ENCODE measurements around the gene RNF144A.

- TF ChIP-seq NRF1 (IDR thresholded peaks at IDR 0.05; ENCODE audit: low read depth, low read length), result no peak
- no peak for TF ChIP-seq SMC3 (IDR thresholded peaks at IDR 0.05; ENCODE audit: low read depth, low read length)
- no peak for TF ChIP-seq CTCF (IDR thresholded peaks at IDR 0.05)
- TF ChIP-seq USF1 (IDR thresholded peaks at IDR 0.05; ENCODE audit: borderline replicate concordance, low read depth), result no peak
- no peak for TF ChIP-seq USF2 (IDR thresholded peaks at IDR 0.05; ENCODE audit: borderline replicate concordance, low read depth, low read length)
- TF ChIP-seq FOXJ3 (CRISPR knock-in tag; IDR thresholded peaks at IDR 0.05), result no peak
- TF ChIP-seq SIN3A (IDR thresholded peaks at IDR 0.05; ENCODE audit: borderline replicate concordance, low read depth, low read length), result no peak
- no peak for TF ChIP-seq RCOR1 (IDR thresholded peaks at IDR 0.05; ENCODE audit: low read length)
- no peak for TF ChIP-seq RAD21 (IDR thresholded peaks at IDR 0.05; ENCODE audit: low read length)
- no peak for TF ChIP-seq CHD2 (IDR thresholded peaks at IDR 0.05; ENCODE audit: low read length, partially characterized antibody)
- TF ChIP-seq EP300 (IDR thresholded peaks at IDR 0.05; ENCODE audit: borderline replicate concordance in 1 of 2, low read depth in 1 of 2, low read length in 1 of 2), result no peak
- TF ChIP-seq JUND (IDR thresholded peaks at IDR 0.05), result no peak
These were observed 126.5 kb downstream of the RNF144A start for GRCh38 chr2:7043690-7044089.
